Right atrium auricular region (tissue), 2 donors: ENCODE data around the gene CCPG1. TPM values are rescaled to one million over a fixed set of nuclear protein-coding genes. Genes with fewer than 3 reads are reported as not detected.
"Not testable (repeated sequence)": the region's sequence is repeated elsewhere in the genome, so short reads cannot be mapped to it uniquely, and the experiment has no call there.

Source experiments
- DNase-seq: peaks from one replicate; pipeline ENCODE4 v3.0.0-alpha.2; 2019; ENCODE audit warnings: low spot score
- H3K27ac ChIP-seq, 2 donors: fragments of 200-600 bp; sonication (generic); 1 replicate in 1 of 2; 2 replicates in 1 of 2; pipeline ENCODE4 v1.5.1; 2016 to 2019
- H3K27me3 ChIP-seq, 2 donors: fragments of 200-600 bp; sonication (generic); one replicate each; pipeline versions ENCODE4 v1.5.1 to v1.6.0; 2017 to 2019
- H3K36me3 ChIP-seq: fragments of 200-600 bp; sonication (generic); one replicate; pipeline ENCODE4 v1.5.1; 2016
- H3K4me1 ChIP-seq, 2 donors: fragments of 200-600 bp; sonication (generic); one replicate each; pipeline versions ENCODE4 v1.5.1 to v1.6.0; 2017 to 2019
- H3K4me3 ChIP-seq, 2 donors: fragments of 200-600 bp; sonication (generic); 1 replicate in 1 of 2; 2 replicates in 1 of 2; pipeline ENCODE4 v1.5.1; 2017 to 2019; ENCODE audit warnings: mild to moderate bottlenecking in 1 of 2, moderate library complexity in 1 of 2
- H3K9me3 ChIP-seq, 2 donors: fragments of 200-600 bp; sonication (generic); one replicate each; pipeline ENCODE4 v1.5.1; 2019
- CTCF ChIP-seq, 2 donors: fragments of 200-600 bp; sonication (generic); IDR thresholded peaks; one replicate each; pipeline ENCODE4 v1.5.1; 2019; ENCODE audit warnings: antibody characterized with exemption in 2 of 2
- total RNA-seq, 2 donors: library from RNA; depleted of rRNA; stranded (reverse); fragments of >200 nt; gene quantifications; one replicate each; pipeline ENCODE4 v1.1.0, GENCODE V29; 2016

CCPG1 gene
- 10 to 100 TPM; 54.7 to 81.4 TPM for total RNA-seq

- peak within 1 kb of the TSS; percentile 79 to 87 for H3K4me3 ChIP-seq
- no peaks in the 10 kb centered on the region for H3K9me3 ChIP-seq
- peak; percentile 86 to 93 for TF ChIP-seq CTCF (IDR thresholded peaks at IDR 0.05)
- no peaks in the 10 kb centered on the region for H3K27me3 ChIP-seq
- peaks cover 0 to 37% of the 10 kb centered on the region in 2 donors for H3K4me1 ChIP-seq
- peak; percentile 93 for DNase-seq
- H3K27ac ChIP-seq, result peak within 1 kb of the TSS; percentile 93 to 96
- H3K36me3 ChIP-seq, result no peaks in the 10 kb centered on the region
Measured at GRCh38 chr15:55408012-55408928, at the start of gene CCPG1, which contains the start of gene PIERCE2. CCPG1 (minus strand) TSS chr15:55408359; CDS start chr15:55389424, 18,935 bp downstream. PIERCE2 (plus strand) TSS chr15:55408495; CDS start chr15:55408769, 274 bp downstream.

- H3K4me3 ChIP-seq, result no peak overlapping the region
- H3K9me3 ChIP-seq, result peaks cover 0 to 23% of the 10 kb centered on the region in 2 donors
- no peaks in the 10 kb centered on the region for H3K27me3 ChIP-seq
- no peak overlapping the region for H3K27ac ChIP-seq
- no peaks in the 10 kb centered on the region for H3K4me1 ChIP-seq
- TF ChIP-seq CTCF (IDR thresholded peaks at IDR 0.05), result no peak
- H3K36me3 ChIP-seq, result no peaks in the 10 kb centered on the region
- no peak for DNase-seq
Measured at GRCh38 chr15:55457401-55458022, 49.4 kb upstream of the CCPG1 start.

- H3K9me3 ChIP-seq, H3K4me1 ChIP-seq, H3K27ac ChIP-seq, H3K4me3 ChIP-seq, H3K27me3 ChIP-seq, H3K36me3 ChIP-seq, DNase-seq: not testable (repeated sequence)
Measured at GRCh38 chr15:55447030-55447394, 38.9 kb upstream of the CCPG1 start.

GRCh38 chr15:55446379-55447029 is 38.3 kb upstream of the CCPG1 start:
- H3K4me3 ChIP-seq, H3K27me3 ChIP-seq, DNase-seq, H3K27ac ChIP-seq, H3K9me3 ChIP-seq, H3K36me3 ChIP-seq, H3K4me1 ChIP-seq: not testable (repeated sequence)

- H3K4me1 ChIP-seq, H3K27me3 ChIP-seq, H3K36me3 ChIP-seq, H3K27ac ChIP-seq, H3K9me3 ChIP-seq, H3K4me3 ChIP-seq, DNase-seq: not testable (repeated sequence)
Measured at GRCh38 chr15:55445936-55446335, 37.8 kb upstream of the CCPG1 start.

GRCh38 chr15:55443141-55443540 is 35.0 kb upstream of the CCPG1 start:
- H3K27me3 ChIP-seq, H3K9me3 ChIP-seq, H3K4me1 ChIP-seq, H3K4me3 ChIP-seq, H3K27ac ChIP-seq, DNase-seq, H3K36me3 ChIP-seq: not testable (repeated sequence)

GRCh38 chr15:55434989-55435825 is 27.0 kb upstream of the CCPG1 start:
- peak; percentile 13 to 65 for TF ChIP-seq CTCF (IDR thresholded peaks at IDR 0.05)
- no peaks in the 10 kb centered on the region for H3K36me3 ChIP-seq
- H3K27ac ChIP-seq, result no peak overlapping the region
- no peak overlapping the region for H3K4me3 ChIP-seq
- no peaks in the 10 kb centered on the region for H3K27me3 ChIP-seq
- H3K4me1 ChIP-seq, result no peaks in the 10 kb centered on the region
- peak; percentile 52 for DNase-seq
- H3K9me3 ChIP-seq, result no peaks in the 10 kb centered on the region
